GM19025 (cell line): ENCODE data around the gene URI1.
A peak's percentile ranks its signal among the peaks of the same experiment; 100 is the strongest.
"Not testable (repeated sequence)": the region's sequence is repeated elsewhere in the genome, so short reads cannot be mapped to it uniquely, and the experiment has no call there.

Experiments used
- ATAC-seq: cut with Tn5 transposase; IDR thresholded peaks from one replicate; pipeline ENCODE4 v1.9.1; 2021; ENCODE audit warnings: mild to moderate bottlenecking, low read depth, moderate library complexity; ENCODE audit not compliant: unreplicated experiment

The URI1 gene

GRCh38 chr19:29940971-29941585 lies 961 bp upstream of the URI1 start:
- no peak for ATAC-seq

GRCh38 chr19:29942404-29943261 lies 594 bp downstream of the URI1 start:
- ATAC-seq: peak; percentile 68

- ATAC-seq: no peak
Measured at GRCh38 chr19:29943615-29944014, 1.6 kb downstream of the URI1 start.

- no peak for ATAC-seq
Measured at GRCh38 chr19:29944390-29945012, 2.5 kb downstream of the URI1 start.

- no peak for ATAC-seq
Measured at GRCh38 chr19:29945017-29945416, 3.0 kb downstream of the URI1 start.

- ATAC-seq: no peak
Measured at GRCh38 chr19:29945433-29945832, 3.4 kb downstream of the URI1 start.

GRCh38 chr19:29946645-29947044 lies 4.6 kb downstream of the URI1 start:
- ATAC-seq: no peak

GRCh38 chr19:29947871-29948270 lies 5.8 kb downstream of the URI1 start:
- ATAC-seq: no peak

- ATAC-seq: not testable (repeated sequence)
Measured at GRCh38 chr19:29948759-29949470, 6.9 kb downstream of the URI1 start.

GRCh38 chr19:29952177-29952576 lies 10.1 kb downstream of the URI1 start:
- ATAC-seq: no peak

GRCh38 chr19:29952646-29953045 lies 10.6 kb downstream of the URI1 start:
- ATAC-seq: no peak

GRCh38 chr19:29953352-29954247 lies 11.6 kb downstream of the URI1 start:
- ATAC-seq: no peak

- no peak for ATAC-seq
Measured at GRCh38 chr19:29956855-29957254, 14.8 kb downstream of the URI1 start.

GRCh38 chr19:29961311-29961710 lies 19.3 kb downstream of the URI1 start:
- no peak for ATAC-seq

- ATAC-seq: no peak
Measured at GRCh38 chr19:29962793-29963192, 20.8 kb downstream of the URI1 start.

- no peak for ATAC-seq
Measured at GRCh38 chr19:29963576-29963975, 21.5 kb downstream of the URI1 start.

GRCh38 chr19:29964171-29964570 lies 22.1 kb downstream of the URI1 start:
- ATAC-seq: no peak

GRCh38 chr19:29965492-29965891 lies 23.5 kb downstream of the URI1 start:
- ATAC-seq: no peak

- ATAC-seq: not testable (repeated sequence)
Measured at GRCh38 chr19:29966142-29966541, 24.1 kb downstream of the URI1 start.
